ENCODE results near the gene ANKS1A.

- TF ChIP-seq CTCF (conservative IDR thresholded peaks at IDR 0.05; ENCODE audit: low read depth in 2 of 2) (peak; percentile 44 to 76), POLR2AphosphoS5 (IDR thresholded peaks at IDR 0.05; ENCODE audit: low read depth) (no peak)
Measured at GRCh38 chr6:35048631-35049083, 159.6 kb downstream of the ANKS1A start.

All from GM23338 (cell line).